Measurements from ENCODE around the gene CLDN18. TPM values are rescaled to one million over a fixed set of nuclear protein-coding genes. Genes with fewer than 3 reads are reported as not detected.

Gene CLDN18
- polyA plus RNA-seq (2013, experiment 1 of 2): 0.25 TPM
- 0.32 TPM for polyA plus RNA-seq (2013, experiment 2 of 2)

DNA sequence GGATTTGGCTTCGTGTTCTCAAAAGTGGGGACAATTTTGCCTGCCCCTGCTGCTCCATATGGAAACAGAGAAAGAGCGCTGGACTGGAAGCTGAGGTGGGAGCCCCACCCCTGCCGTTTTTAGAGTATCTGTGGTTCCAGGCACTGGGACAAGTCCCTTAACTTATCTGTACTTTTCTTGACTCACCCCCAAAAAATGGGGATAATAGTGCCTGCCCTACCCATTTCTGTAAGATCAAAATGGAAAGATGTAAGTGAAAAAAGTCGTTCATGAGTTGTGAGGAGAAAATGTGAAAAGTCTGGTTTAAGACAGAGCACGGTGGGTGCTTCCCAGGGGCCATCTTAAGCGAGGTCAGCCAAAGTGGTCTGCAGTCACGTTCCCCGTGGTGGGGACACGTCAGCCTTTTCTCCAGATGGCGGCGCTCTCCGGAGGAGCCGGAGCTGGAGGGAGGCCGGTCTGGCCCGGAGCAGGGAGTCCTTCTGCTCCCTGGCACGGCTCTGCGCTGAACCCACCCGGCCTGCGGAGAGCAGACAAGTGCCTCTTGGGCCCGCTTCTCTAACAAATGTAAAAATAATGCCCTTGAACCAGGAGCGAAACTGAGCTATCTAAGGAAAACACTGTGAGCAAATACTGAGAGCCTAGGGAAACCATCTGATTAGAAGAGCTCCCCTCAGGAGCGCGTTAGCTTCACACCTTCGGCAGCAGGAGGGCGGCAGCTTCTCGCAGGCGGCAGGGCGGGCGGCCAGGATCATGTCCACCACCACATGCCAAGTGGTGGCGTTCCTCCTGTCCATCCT lies at the start of gene CLDN18:
TSS of gene CLDN18 (plus strand) at position 690 of the 797 bp plus-strand sequence. CDS start at position 751, 61 bp downstream.
- H3K9ac ChIP-seq (ENCODE audit: low read depth, low read length): no peak within 1 kb of the TSS
- H3K9me3 ChIP-seq (ENCODE audit: insufficient read depth, low read depth, low read length): no peaks in the 10 kb centered on the region
- no peak within 1 kb of the TSS for H3K27ac ChIP-seq (ENCODE audit: low read depth, low read length)
- no peak within 1 kb of the TSS for H3K4me3 ChIP-seq (ENCODE audit: low read length)
- H3K36me3 ChIP-seq (ENCODE audit: insufficient read depth, low read length): no peaks in the 10 kb centered on the region
- WGBS: 90% methylated on average over 30 of the region's 30 CpGs
- H3K27me3 ChIP-seq (ENCODE audit: insufficient read depth, low read length): no peaks in the 10 kb centered on the region
- no peaks in the 10 kb centered on the region for H3K4me1 ChIP-seq (ENCODE audit: insufficient read depth, low read length)

- H3K4me3 ChIP-seq (ENCODE audit: low read length): no peak overlapping the region
- 96% methylated on average over 6 of the region's 7 CpGs for WGBS
- peaks cover 8% of the 10 kb centered on the region for H3K9me3 ChIP-seq (ENCODE audit: insufficient read depth, low read depth, low read length)
- H3K36me3 ChIP-seq (ENCODE audit: insufficient read depth, low read length): no peaks in the 10 kb centered on the region
- H3K27ac ChIP-seq (ENCODE audit: low read depth, low read length): no peak overlapping the region
- H3K4me1 ChIP-seq (ENCODE audit: insufficient read depth, low read length): peaks cover 20% of the 10 kb centered on the region
- no peak overlapping the region for H3K9ac ChIP-seq (ENCODE audit: low read depth, low read length)
- no peaks in the 10 kb centered on the region for H3K27me3 ChIP-seq (ENCODE audit: insufficient read depth, low read length)
Observed at GRCh38 chr3:137962251-137962650, 47.7 kb upstream of the CLDN18 start.

DNA sequence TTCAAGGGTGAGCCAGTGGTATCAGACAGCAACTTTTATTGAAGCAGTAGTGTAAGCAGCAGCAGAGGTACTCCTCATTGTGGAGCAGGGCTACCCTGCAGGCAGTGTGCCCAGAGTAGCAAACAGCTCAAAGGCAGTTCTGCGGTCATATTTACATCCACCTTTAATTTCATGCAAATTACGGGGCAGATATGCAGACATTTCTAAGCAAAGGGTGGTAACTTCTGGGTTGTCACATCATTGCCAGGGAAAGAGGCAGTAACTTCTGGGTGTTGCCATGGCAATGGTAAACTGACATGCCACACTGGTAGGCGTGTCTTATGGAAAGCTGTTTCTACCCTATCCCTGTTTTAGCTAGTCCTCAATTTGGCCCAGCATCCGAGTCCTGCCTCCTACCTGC lies 46.5 kb upstream of the CLDN18 start:
- Histone ChIP-seq H3K27me3 (ENCODE audit: insufficient read depth, low read length) (no peaks in the 10 kb centered on the region), H3K4me1 (ENCODE audit: insufficient read depth, low read length) (peaks cover 8% of the 10 kb centered on the region), H3K9ac (ENCODE audit: low read depth, low read length) (no peak overlapping the region), H3K27ac (ENCODE audit: low read depth, low read length) (no peak overlapping the region), H3K4me3 (ENCODE audit: low read length) (no peak overlapping the region), H3K36me3 (ENCODE audit: insufficient read depth, low read length) (no peaks in the 10 kb centered on the region), H3K9me3 (ENCODE audit: insufficient read depth, low read depth, low read length) (peaks cover 8% of the 10 kb centered on the region)
- 92% methylated on average over 4 of the region's 4 CpGs for WGBS

DNA sequence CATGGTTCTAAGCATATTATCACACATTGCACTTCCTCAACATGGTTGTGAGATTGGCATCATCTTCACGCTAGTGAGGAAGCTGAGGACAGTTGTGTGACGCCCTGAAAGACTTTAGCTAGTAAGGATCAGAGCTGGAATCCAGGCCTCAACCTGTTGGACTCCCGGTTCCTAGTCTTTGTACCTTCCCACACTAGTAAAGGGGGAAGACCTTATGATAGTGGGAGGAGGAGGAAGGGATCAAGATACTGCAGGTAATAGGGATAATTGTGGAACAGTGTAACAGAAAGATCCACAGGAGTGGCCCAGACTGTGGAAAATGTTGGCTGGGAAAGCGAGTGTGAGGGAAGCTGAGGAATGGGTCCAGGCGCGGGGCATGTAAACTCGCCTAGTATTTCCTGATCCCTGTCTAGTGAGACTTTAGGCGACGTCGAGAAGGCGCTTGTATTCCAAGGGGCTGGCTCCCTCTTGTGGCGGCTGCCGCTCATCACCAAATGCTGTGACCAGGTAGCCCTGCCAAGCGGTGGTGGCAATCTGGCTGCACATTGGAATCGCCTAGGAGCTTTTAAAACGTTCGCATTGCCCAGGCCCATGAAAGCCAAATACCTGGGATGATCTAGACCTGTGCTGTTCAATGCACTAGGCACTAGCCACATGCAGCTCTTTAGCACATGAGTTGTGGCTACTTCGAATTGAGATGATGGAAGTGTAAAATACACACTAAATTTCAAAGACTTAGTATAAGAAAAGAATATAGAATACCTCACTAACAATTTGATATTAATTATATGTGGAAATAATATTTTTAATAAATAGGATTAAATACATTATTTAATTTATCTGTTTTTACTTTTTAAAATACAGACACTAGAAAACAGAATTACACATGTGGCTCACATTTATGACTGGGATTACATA lies 38.8 kb upstream of the CLDN18 start:
- H3K27me3 ChIP-seq (ENCODE audit: insufficient read depth, low read length): no peaks in the 10 kb centered on the region
- no peaks in the 10 kb centered on the region for H3K9me3 ChIP-seq (ENCODE audit: insufficient read depth, low read depth, low read length)
- no peaks in the 10 kb centered on the region for H3K4me1 ChIP-seq (ENCODE audit: insufficient read depth, low read length)
- H3K27ac ChIP-seq (ENCODE audit: low read depth, low read length): no peak overlapping the region
- no peak overlapping the region for H3K4me3 ChIP-seq (ENCODE audit: low read length)
- no peaks in the 10 kb centered on the region for H3K36me3 ChIP-seq (ENCODE audit: insufficient read depth, low read length)
- 20% methylated on average over 17 of the region's 18 CpGs for WGBS
- no peak overlapping the region for H3K9ac ChIP-seq (ENCODE audit: low read depth, low read length)

GRCh38 chr3:137972396-137972795 lies 37.6 kb upstream of the CLDN18 start:
- Histone ChIP-seq H3K36me3 (ENCODE audit: insufficient read depth, low read length) (no peaks in the 10 kb centered on the region), H3K9me3 (ENCODE audit: insufficient read depth, low read depth, low read length) (no peaks in the 10 kb centered on the region), H3K4me3 (ENCODE audit: low read length) (no peak overlapping the region), H3K27ac (ENCODE audit: low read depth, low read length) (no peak overlapping the region), H3K9ac (ENCODE audit: low read depth, low read length) (no peak overlapping the region), H3K4me1 (ENCODE audit: insufficient read depth, low read length) (no peaks in the 10 kb centered on the region), H3K27me3 (ENCODE audit: insufficient read depth, low read length) (no peaks in the 10 kb centered on the region)
- 86% methylated on average over 1 of the region's 1 CpG for WGBS

DNA sequence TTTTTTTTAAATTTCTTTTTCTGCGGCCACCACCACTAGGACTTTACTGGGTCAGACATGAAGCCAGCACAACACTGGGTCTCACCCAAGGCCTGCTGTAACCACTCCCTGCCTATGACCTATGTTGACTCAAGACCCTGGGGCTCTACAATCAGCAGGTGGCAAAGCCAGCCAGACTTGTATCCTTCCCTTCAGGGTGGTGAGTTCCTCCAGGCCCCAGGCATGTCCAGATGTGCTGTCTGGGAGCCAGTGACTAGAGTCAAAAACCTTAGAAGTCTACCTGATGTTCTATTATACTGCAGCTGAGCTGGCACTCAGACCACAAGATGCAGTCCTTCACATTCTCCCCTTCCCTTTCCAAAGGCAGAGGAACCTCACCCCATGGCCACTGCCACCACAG lies 31.6 kb upstream of the CLDN18 start:
- H3K4me1 ChIP-seq (ENCODE audit: insufficient read depth, low read length): no peaks in the 10 kb centered on the region
- peaks cover 11% of the 10 kb centered on the region; the same call in 1 of the 2 replicates for H3K9me3 ChIP-seq (ENCODE audit: insufficient read depth, low read depth, low read length)
- no peak overlapping the region for H3K9ac ChIP-seq (ENCODE audit: low read depth, low read length)
- 94% methylated on average over 1 of the region's 1 CpG for WGBS
- H3K27ac ChIP-seq (ENCODE audit: low read depth, low read length): no peak overlapping the region
- no peaks in the 10 kb centered on the region for H3K36me3 ChIP-seq (ENCODE audit: insufficient read depth, low read length)
- H3K4me3 ChIP-seq (ENCODE audit: low read length): no peak overlapping the region
- no peaks in the 10 kb centered on the region for H3K27me3 ChIP-seq (ENCODE audit: insufficient read depth, low read length)

DNA sequence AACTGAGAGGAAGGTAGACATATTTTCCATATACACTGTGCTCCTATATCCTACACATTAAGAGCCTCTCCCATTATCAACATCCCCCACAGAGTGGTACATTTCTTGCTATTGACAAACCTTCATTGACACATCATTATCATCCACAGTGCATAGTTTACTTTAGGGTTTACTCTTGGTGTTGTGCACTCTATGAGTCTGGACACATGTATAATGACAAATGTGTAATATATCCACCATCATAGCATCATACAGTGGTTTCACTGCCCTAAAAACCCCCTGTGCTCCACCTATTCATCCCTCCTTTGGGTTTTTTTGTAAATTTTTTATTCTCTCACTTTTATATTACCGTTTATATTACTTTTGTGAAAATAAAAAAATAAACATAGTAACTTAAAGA lies 22.2 kb upstream of the CLDN18 start:
- H3K4me1 ChIP-seq (ENCODE audit: insufficient read depth, low read length): no peaks in the 10 kb centered on the region
- H3K9ac ChIP-seq (ENCODE audit: low read depth, low read length): no peak overlapping the region
- H3K27me3 ChIP-seq (ENCODE audit: insufficient read depth, low read length): no peaks in the 10 kb centered on the region
- no CpG with 5 or more reads among the region's 1 CpG for WGBS
- H3K27ac ChIP-seq (ENCODE audit: low read depth, low read length): no peak overlapping the region
- H3K4me3 ChIP-seq (ENCODE audit: low read length): no peak overlapping the region
- H3K36me3 ChIP-seq (ENCODE audit: insufficient read depth, low read length): no peaks in the 10 kb centered on the region
- H3K9me3 ChIP-seq (ENCODE audit: insufficient read depth, low read depth, low read length): no peaks in the 10 kb centered on the region

DNA sequence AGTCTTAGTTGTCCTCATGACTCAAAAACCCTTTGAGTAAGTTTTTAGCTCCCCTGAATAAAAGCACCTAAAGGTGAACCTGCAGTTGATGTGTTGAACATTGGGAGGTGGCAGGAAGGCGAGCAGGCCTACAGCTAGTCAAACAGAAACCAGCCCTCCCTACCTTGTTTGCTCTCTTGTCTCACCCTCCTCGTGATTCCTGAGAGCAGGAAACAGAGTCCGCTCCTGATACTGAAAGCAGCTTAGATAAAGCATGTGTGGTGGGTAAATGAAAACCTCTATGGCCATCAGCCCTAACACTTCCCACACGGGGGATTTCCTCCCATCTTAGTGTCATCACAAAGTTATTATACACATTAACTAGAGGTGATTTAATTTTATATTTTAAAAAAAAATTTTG lies 21.8 kb upstream of the CLDN18 start:
- H3K9me3 ChIP-seq (ENCODE audit: insufficient read depth, low read depth, low read length): no peaks in the 10 kb centered on the region
- no peaks in the 10 kb centered on the region for H3K27me3 ChIP-seq (ENCODE audit: insufficient read depth, low read length)
- 93% methylated on average over 2 of the region's 4 CpGs for WGBS
- no peaks in the 10 kb centered on the region for H3K36me3 ChIP-seq (ENCODE audit: insufficient read depth, low read length)
- no peaks in the 10 kb centered on the region for H3K4me1 ChIP-seq (ENCODE audit: insufficient read depth, low read length)
- H3K27ac ChIP-seq (ENCODE audit: low read depth, low read length): no peak overlapping the region
- no peak overlapping the region for H3K4me3 ChIP-seq (ENCODE audit: low read length)
- no peak overlapping the region for H3K9ac ChIP-seq (ENCODE audit: low read depth, low read length)

DNA sequence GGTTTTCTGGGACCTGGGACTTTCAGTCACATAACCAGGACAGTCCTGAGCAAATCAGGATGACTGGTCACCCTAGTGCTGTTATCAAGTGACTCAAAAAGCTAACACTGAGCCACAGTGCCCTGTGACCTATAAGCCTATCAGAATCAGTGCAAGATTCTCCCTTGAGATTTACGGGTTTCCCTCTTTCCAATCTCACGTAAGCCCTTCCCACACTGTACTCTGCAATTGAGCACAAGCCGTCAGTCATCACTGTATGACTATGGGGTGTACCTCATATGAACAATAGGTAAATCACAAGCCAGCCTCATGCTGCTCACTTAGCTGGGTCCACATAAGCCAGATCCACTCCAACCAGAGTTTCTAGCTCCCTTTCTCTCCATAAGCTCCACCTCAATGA lies 21.0 kb upstream of the CLDN18 start:
- Histone ChIP-seq H3K27ac (ENCODE audit: low read depth, low read length) (no peak overlapping the region), H3K4me1 (ENCODE audit: insufficient read depth, low read length) (no peaks in the 10 kb centered on the region), H3K9ac (ENCODE audit: low read depth, low read length) (no peak overlapping the region), H3K27me3 (ENCODE audit: insufficient read depth, low read length) (no peaks in the 10 kb centered on the region), H3K9me3 (ENCODE audit: insufficient read depth, low read depth, low read length) (peaks cover 4% of the 10 kb centered on the region; the same call in 1 of the 2 replicates), H3K4me3 (ENCODE audit: low read length) (no peak overlapping the region), H3K36me3 (ENCODE audit: insufficient read depth, low read length) (no peaks in the 10 kb centered on the region)
- 83% methylated on average over 3 of the region's 3 CpGs for WGBS

DNA sequence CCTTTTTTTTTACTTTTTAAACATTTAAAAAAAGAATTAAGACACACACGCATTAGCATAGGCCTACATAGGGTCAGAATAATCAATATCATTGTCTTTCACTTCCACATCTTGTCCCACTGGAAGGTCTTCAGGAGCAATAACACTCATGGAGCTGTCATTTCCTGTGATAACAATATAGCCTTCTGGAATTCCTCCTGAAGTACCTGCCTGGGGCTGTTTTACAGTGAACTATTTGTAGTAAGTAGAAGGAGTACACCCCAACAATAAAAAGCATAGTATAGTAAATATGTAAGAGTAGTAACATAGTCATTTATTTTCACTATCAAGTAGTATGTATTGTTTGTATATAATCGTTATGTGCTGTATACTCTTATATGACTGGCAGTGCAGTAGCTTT lies 19.5 kb upstream of the CLDN18 start:
- peaks cover 16% of the 10 kb centered on the region; the same call in 1 of the 2 replicates for H3K9me3 ChIP-seq (ENCODE audit: insufficient read depth, low read depth, low read length)
- H3K4me3 ChIP-seq (ENCODE audit: low read length): no peak overlapping the region
- no peak overlapping the region for H3K27ac ChIP-seq (ENCODE audit: low read depth, low read length)
- H3K9ac ChIP-seq (ENCODE audit: low read depth, low read length): no peak overlapping the region
- WGBS: 85% methylated on average over 2 of the region's 2 CpGs
- no peaks in the 10 kb centered on the region for H3K4me1 ChIP-seq (ENCODE audit: insufficient read depth, low read length)
- H3K27me3 ChIP-seq (ENCODE audit: insufficient read depth, low read length): no peaks in the 10 kb centered on the region
- no peaks in the 10 kb centered on the region for H3K36me3 ChIP-seq (ENCODE audit: insufficient read depth, low read length)

- Histone ChIP-seq H3K36me3 (ENCODE audit: insufficient read depth, low read length) (no peaks in the 10 kb centered on the region), H3K9me3 (ENCODE audit: insufficient read depth, low read depth, low read length) (peaks cover 16% of the 10 kb centered on the region; the same call in 1 of the 2 replicates), H3K9ac (ENCODE audit: low read depth, low read length) (no peak overlapping the region), H3K4me1 (ENCODE audit: insufficient read depth, low read length) (no peaks in the 10 kb centered on the region), H3K4me3 (ENCODE audit: low read length) (no peak overlapping the region), H3K27ac (ENCODE audit: low read depth, low read length) (no peak overlapping the region), H3K27me3 (ENCODE audit: insufficient read depth, low read length) (no peaks in the 10 kb centered on the region)
- 85% methylated on average over 4 of the region's 4 CpGs for WGBS
Observed at GRCh38 chr3:137992592-137992991, 17.4 kb upstream of the CLDN18 start.
